ENCODE data around the gene PPIH.

DNA sequence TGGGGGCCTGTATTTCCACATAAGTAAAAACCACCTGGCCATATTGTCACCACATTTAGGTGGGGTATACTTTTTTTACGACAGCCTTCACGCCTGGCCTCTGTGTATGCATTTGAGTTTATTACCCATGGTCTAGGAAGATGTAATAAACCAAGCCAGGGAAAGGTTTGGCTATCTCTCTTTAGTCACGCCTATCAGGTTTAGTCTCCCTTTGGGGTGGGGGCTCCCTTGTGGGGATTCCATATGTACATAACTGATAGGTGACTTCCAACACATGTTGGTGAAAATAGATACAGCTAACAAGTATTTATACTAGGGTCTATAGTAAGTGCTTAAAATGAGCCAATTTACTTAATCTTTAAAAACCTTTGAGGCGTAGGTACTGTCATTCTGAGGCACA lies 28.2 kb downstream of the PPIH start:
- TF ChIP-seq ZNF384 (IDR thresholded peaks at IDR 0.05) = no peak
- TF ChIP-seq FOXM1 (IDR thresholded peaks at IDR 0.05; ENCODE audit: borderline replicate concordance) = no peak
- no peak for TF ChIP-seq SP1 (IDR thresholded peaks at IDR 0.05)
- no peak for TF ChIP-seq ELF4 (IDR thresholded peaks at IDR 0.05)
- TF ChIP-seq FOXA1 (IDR thresholded peaks at IDR 0.05) = no peak
- TF ChIP-seq TARDBP (IDR thresholded peaks at IDR 0.05) = no peak
- no peak for TF ChIP-seq LEF1 (IDR thresholded peaks at IDR 0.05; ENCODE audit: borderline replicate concordance)
- no peak for TF ChIP-seq NFRKB (IDR thresholded peaks at IDR 0.05)
- no peak for TF ChIP-seq BHLHE40 (IDR thresholded peaks at IDR 0.05; ENCODE audit: borderline replicate concordance)
- TF ChIP-seq SUZ12 (IDR thresholded peaks at IDR 0.05) = no peak
- TF ChIP-seq L3MBTL2 (conservative IDR thresholded peaks at IDR 0.05) = no peak
